CD14-positive monocyte (primary cell): ENCODE measurements around the gene DYNC1LI1. TPM values are rescaled to one million over a fixed set of nuclear protein-coding genes. Genes with fewer than 3 reads are reported as not detected.

Experiments
- DNase-seq, 3 donors: peaks; one replicate each; pipeline ENCODE4 v3.0.0-alpha.2; 2011 to 2022
- H2AFZ ChIP-seq: 2 replicates; pipeline ENCODE4 v1.6.0; 2012; ENCODE audit warnings: mild to moderate bottlenecking, low read depth, low read length, inconsistent platforms; ENCODE audit not compliant: insufficient read depth, poor library complexity, severe bottlenecking
- H3K27ac ChIP-seq, 2 donors: 1 replicate in 1 of 2; 2 replicates in 1 of 2; pipeline ENCODE4 v1.5.1; 2012 to 2013; ENCODE audit warnings: low read length in 2 of 2, control low read depth in 1 of 2, inconsistent platforms in 1 of 2, low read depth in 1 of 2, mild to moderate bottlenecking in 1 of 2
- H3K27me3 ChIP-seq, 2 donors: one replicate each; pipeline versions ENCODE4 v1.6.0 to v1.6.1; 2011 to 2013; ENCODE audit warnings: low read length in 2 of 2; ENCODE audit not compliant: control insufficient read depth in 2 of 2, insufficient read depth in 2 of 2
- H3K36me3 ChIP-seq, 2 donors: replicated peaks in 1 of 2; 1 replicate in 1 of 2; 2 replicates in 1 of 2; pipeline versions ENCODE4 v1.5.1 to v1.6.1; 2012 to 2013; ENCODE audit warnings: low read length in 2 of 2, control low read depth in 1 of 2, inconsistent platforms in 1 of 2, mild to moderate bottlenecking in 1 of 2; ENCODE audit not compliant: insufficient read depth in 2 of 2, control insufficient read depth in 1 of 2
- H3K4me1 ChIP-seq, 2 donors: 1 replicate in 1 of 2; 2 replicates in 1 of 2; pipeline versions ENCODE4 v1.5.1 to v1.6.1; 2012 to 2013; ENCODE audit warnings: low read length in 2 of 2, control low read depth in 1 of 2, inconsistent platforms in 1 of 2, mild to moderate bottlenecking in 1 of 2, moderate library complexity in 1 of 2; ENCODE audit not compliant: insufficient read depth in 2 of 2, control insufficient read depth in 1 of 2
- H3K4me2 ChIP-seq: replicated peaks from 2 replicates; pipeline ENCODE3; 2012; ENCODE audit warnings: low read length, moderate library complexity, mild to moderate bottlenecking; ENCODE audit not compliant: poor library complexity, severe bottlenecking; ENCODE audit errors: extremely low read depth
- H3K4me3 ChIP-seq, 3 experiments: fragments of 200-600 bp in 1 of 3; sonication (generic) in 1 of 3; replicated peaks in 1 of 3; 1 replicate in 2 of 3; 2 replicates in 1 of 3; pipeline ENCODE4 v1.5.1; 2011 to 2013; ENCODE audit warnings: low read length in 3 of 3, mild to moderate bottlenecking in 3 of 3, control low read depth in 2 of 3, low read depth in 2 of 3, inconsistent platforms in 1 of 3, moderate library complexity in 1 of 3
- H3K79me2 ChIP-seq: 2 replicates; pipeline ENCODE4 v1.6.0; 2012; ENCODE audit warnings: mild to moderate bottlenecking, control low read depth, inconsistent platforms, low read length, moderate library complexity; ENCODE audit not compliant: insufficient read depth
- H3K9ac ChIP-seq: 2 replicates; pipeline ENCODE4 v1.6.0; 2017; ENCODE audit warnings: low read length, mild to moderate bottlenecking; ENCODE audit not compliant: insufficient read depth, poor library complexity, severe bottlenecking
- H3K9me3 ChIP-seq, 2 donors: replicated peaks in 1 of 2; 1 replicate in 1 of 2; 2 replicates in 1 of 2; pipeline versions ENCODE4 v1.5.1 to v1.6.1; 2012 to 2013; ENCODE audit warnings: low read length in 2 of 2, control low read depth in 1 of 2; ENCODE audit not compliant: control insufficient read depth in 1 of 2, insufficient read depth in 1 of 2
- H4K20me1 ChIP-seq: 2 replicates; pipeline ENCODE4 v1.6.0; 2012; ENCODE audit warnings: mild to moderate bottlenecking, low read length, control low read depth, moderate library complexity; ENCODE audit not compliant: insufficient read depth
- H3K27ac Mint-ChIP-seq, 7 donors: one replicate each; pipeline ENCODE4 v1.8.0; 2020; ENCODE audit warnings: mild to moderate bottlenecking in 7 of 7, mixed read lengths in 7 of 7, moderate library complexity in 6 of 7, inconsistent platforms in 2 of 7
- H3K27me3 Mint-ChIP-seq, 3 donors: one replicate each; pipeline ENCODE4 v1.8.0; 2021 to 2022; ENCODE audit warnings: low read depth in 3 of 3, mild to moderate bottlenecking in 3 of 3, mixed read lengths in 3 of 3, moderate library complexity in 3 of 3, inconsistent platforms in 1 of 3
- H3K36me3 Mint-ChIP-seq, 2 donors: one replicate each; pipeline ENCODE4 v1.8.0; 2020; ENCODE audit warnings: mixed read lengths in 2 of 2, inconsistent platforms in 1 of 2, mild to moderate bottlenecking in 1 of 2
- H3K4me1 Mint-ChIP-seq: one replicate; pipeline ENCODE4 v1.8.0; 2020; ENCODE audit warnings: mild to moderate bottlenecking, mixed read lengths
- H3K4me3 Mint-ChIP-seq, 2 donors: one replicate each; pipeline ENCODE4 v1.8.0; 2020; ENCODE audit warnings: mild to moderate bottlenecking in 2 of 2, mixed read lengths in 2 of 2, moderate library complexity in 1 of 2
- H3K9me3 Mint-ChIP-seq, 7 donors: one replicate each; pipeline ENCODE4 v1.8.0; 2020 to 2022; ENCODE audit warnings: mixed read lengths in 7 of 7, mild to moderate bottlenecking in 6 of 7, moderate library complexity in 6 of 7, inconsistent platforms in 2 of 7
- CTCF ChIP-seq: fragments of 200-600 bp; IDR thresholded peaks from one replicate; pipeline ENCODE4 v1.8.0; 2022; ENCODE audit warnings: antibody characterized with exemption, mild to moderate bottlenecking
- WGBS: methylation state at CpG from one replicate; pipeline ENCODE4 v1.1.5; 2013; ENCODE audit warnings: missing lambda C conversion rate; ENCODE audit not compliant: insufficient coverage; 5-methylcytosine and 5-hydroxymethylcytosine counted together
- intact Hi-C, 2 donors: fragments of 100-400 bp; cut with micrococcal nuclease; formaldehyde crosslinking; loops; one replicate each; pipeline versions ENCODE4 v1.15.0 to v1.15.1; 2023
- polyA plus RNA-seq, 3 donors: library from polyadenylated mRNA; depleted of rRNA in 1 of 3; unstranded in 2 of 3; stranded (reverse) in 1 of 3; fragments of 300-500 nt in 2 of 3; fragments of >200 nt in 1 of 3; fragmentation: Illumina TruSeq in 2 of 3; gene quantifications; 1 replicate in 2 of 3; 2 replicates in 1 of 3; pipeline ENCODE4 v1.2.3, GENCODE V29; 2012 to 2021

Gene DYNC1LI1
- polyA plus RNA-seq, 3 donors: 23.5 to 50.1 (median 46.8) TPM

GRCh38 chr3:32592011-32592410 lies 21.4 kb upstream of the DYNC1LI1 start:
- Histone ChIP-seq H4K20me1 (no peaks in the 10 kb centered on the region), H3K9ac (no peak overlapping the region), H2AFZ (no peak overlapping the region), H3K4me2 (no peak overlapping the region), H3K4me1 (no peaks in the 10 kb centered on the region), H3K4me3 (no peak overlapping the region), H3K27ac (no peak overlapping the region), H3K9me3 (no peaks in the 10 kb centered on the region), H3K79me2 (no peaks in the 10 kb centered on the region), H3K36me3 (no peaks in the 10 kb centered on the region), H3K27me3 (no peaks in the 10 kb centered on the region)
- peaks cover 1 to 8% (median 3%) of the 10 kb centered on the region in 3 donors for H3K27me3 Mint-ChIP-seq
- H3K4me3 Mint-ChIP-seq: no peak overlapping the region
- TF ChIP-seq CTCF: no peak
- peaks cover 0 to 2% (median 0%) of the 10 kb centered on the region in 7 donors for H3K9me3 Mint-ChIP-seq
- DNase-seq: no peak
- no CpG with 5 or more reads among the region's 2 CpGs for WGBS
- intact Hi-C loops: no loop called here
- H3K27ac Mint-ChIP-seq: no peak overlapping the region
- H3K36me3 Mint-ChIP-seq: no peaks in the 10 kb centered on the region
- no peaks in the 10 kb centered on the region for H3K4me1 Mint-ChIP-seq

- Histone ChIP-seq H4K20me1 (no peaks in the 10 kb centered on the region), H3K9me3 (no peaks in the 10 kb centered on the region), H3K27me3 (no peaks in the 10 kb centered on the region), H3K4me1 (peaks cover 0 to 2% of the 10 kb centered on the region in 2 donors), H3K36me3 (no peaks in the 10 kb centered on the region), H3K4me3 (no peak overlapping the region), H2AFZ (no peak overlapping the region), H3K79me2 (no peaks in the 10 kb centered on the region), H3K9ac (no peak overlapping the region), H3K27ac (no peak overlapping the region), H3K4me2 (no peak overlapping the region)
- intact Hi-C loops: no loop called here
- DNase-seq: no peak
- Mint-ChIP-seq H3K9me3 (peaks cover 0 to 2% (median 0%) of the 10 kb centered on the region in 7 donors), H3K4me1 (no peaks in the 10 kb centered on the region), H3K4me3 (no peak overlapping the region), H3K27me3 (peaks cover 1 to 8% (median 3%) of the 10 kb centered on the region in 3 donors), H3K36me3 (no peaks in the 10 kb centered on the region), H3K27ac (no peak overlapping the region)
- TF ChIP-seq CTCF: no peak
- WGBS: 94% methylated on average over 4 of the region's 4 CpGs
Observed at GRCh38 chr3:32591186-32591585, 20.5 kb upstream of the DYNC1LI1 start.
